ENCODE measurements around the gene ZNF500. TPM values are rescaled to one million over a fixed set of nuclear protein-coding genes. Genes with fewer than 3 reads are reported as not detected.
A peak's percentile ranks its signal among the peaks of the same experiment; 100 is the strongest.

Gene ZNF500
- total and polyA plus RNA-seq, 10 of the 15 experiments (the other 5 are each of a cell fraction or from before 2014, with no cell fraction given): 0.99 to 13.1 (median 5.5) TPM

- TF ChIP-seq ZNF592 (IDR thresholded peaks at IDR 0.05) (no peak), RCOR1 (conservative IDR thresholded peaks at IDR 0.05; ENCODE audit: low read depth, low read length) (no peak), CHD4 (IDR thresholded peaks at IDR 0.05) (no peak), PAX5 (IDR thresholded peaks at IDR 0.05; ENCODE audit: borderline replicate concordance, low read depth, low read length) (no peak)
Measured at GRCh38 chr16:4723071-4723767, 43.7 kb downstream of the ZNF500 start (continued).

- no peak overlapping the region for H3K4me3 ChIP-seq
- ATAC-seq: no peak
- no TSS peak for BruUV-seq (replicated peaks)
- ChIA-PET SMC1A (ENCODE audit: uncharacterized antibody, unreplicated experiment) (no interaction called here), POLR2A (no interaction called here), CTCF (no interaction called here), RAD21 (ENCODE audit: unreplicated experiment) (no interaction called here)
- H3K9me3 ChIP-seq (replicated peaks; ENCODE audit: control insufficient read depth, insufficient read depth, low read length): no peaks in the 10 kb centered on the region
- no peak overlapping the region for H3K9ac ChIP-seq (ENCODE audit: control insufficient read depth, insufficient read depth, low read length)
- H3K79me2 ChIP-seq (ENCODE audit: control insufficient read depth, insufficient read depth, low read length): no peaks in the 10 kb centered on the region
- H3K4me1 ChIP-seq (ENCODE audit: control insufficient read depth, insufficient read depth, low read length): peaks cover 7% of the 10 kb centered on the region; the same call in 1 of the 2 replicates
- peaks cover 0 to 4% of the 10 kb centered on the region in 2 experiments; a peak in 3 of 4 replicates for H3K36me3 ChIP-seq (ENCODE audit: control insufficient read depth in 2 of 2, insufficient read depth in 2 of 2, low read length in 1 of 2)
- TF ChIP-seq EZH2 (IDR thresholded peaks at IDR 0.05; ENCODE audit: borderline replicate concordance, control insufficient read depth, low read depth, low read length): no peak
- no peak for TF ChIP-seq USF1 (IDR thresholded peaks at IDR 0.05; ENCODE audit: borderline replicate concordance, extremely low read length, insufficient read depth, low read depth, low read length)
- TF ChIP-seq PAX8 (IDR thresholded peaks at IDR 0.05): no peak
- no peak for TF ChIP-seq ZNF207 (IDR thresholded peaks at IDR 0.05; ENCODE audit: borderline replicate concordance)
- TF ChIP-seq RB1 (IDR thresholded peaks at IDR 0.05; ENCODE audit: borderline replicate concordance): no peak
- 33% methylated on average over 5 of the region's 5 CpGs for WGBS (ENCODE audit: insufficient coverage, insufficient replicate concordance, low lambda C conversion rate, missing lambda C conversion rate)
- no peak for DNase-seq (ENCODE audit: low read depth, low spot score)
- H3K27ac ChIP-seq (ENCODE audit: control insufficient read depth, insufficient read depth): 0 out of 2 replicates have a peak overlapping the region, but pooled peaks have one; percentile 39
- H3K4me2 ChIP-seq (ENCODE audit: control insufficient read depth, insufficient read depth): no peak overlapping the region
- FAIRE-seq: no peak
- intact Hi-C loops (cut with micrococcal nuclease; ENCODE audit: unreplicated experiment) (no loop called here), in situ Hi-C loops (cut with MboI) (no loop called here)
- no peak overlapping the region for H2AFZ ChIP-seq (ENCODE audit: control insufficient read depth, low read depth, low read length)
- no peaks in the 10 kb centered on the region for H4K20me1 ChIP-seq (ENCODE audit: control insufficient read depth, insufficient read depth)
- no peaks in the 10 kb centered on the region for H3K27me3 ChIP-seq (replicated peaks in 1 of 2; ENCODE audit: control insufficient read depth in 2 of 2, insufficient read depth in 2 of 2, low read length in 1 of 2)
Measured at GRCh38 chr16:4718466-4718865, 48.5 kb downstream of the ZNF500 start.
